ENCODE data around the gene BHMT. TPM values are rescaled to one million over a fixed set of nuclear protein-coding genes. Genes with fewer than 3 reads are reported as not detected.

The BHMT gene
- total and polyA plus RNA-seq, 9 of the 15 experiments (the other 6 are each of a cell fraction or from before 2014, with no cell fraction given) = not detected

DNA sequence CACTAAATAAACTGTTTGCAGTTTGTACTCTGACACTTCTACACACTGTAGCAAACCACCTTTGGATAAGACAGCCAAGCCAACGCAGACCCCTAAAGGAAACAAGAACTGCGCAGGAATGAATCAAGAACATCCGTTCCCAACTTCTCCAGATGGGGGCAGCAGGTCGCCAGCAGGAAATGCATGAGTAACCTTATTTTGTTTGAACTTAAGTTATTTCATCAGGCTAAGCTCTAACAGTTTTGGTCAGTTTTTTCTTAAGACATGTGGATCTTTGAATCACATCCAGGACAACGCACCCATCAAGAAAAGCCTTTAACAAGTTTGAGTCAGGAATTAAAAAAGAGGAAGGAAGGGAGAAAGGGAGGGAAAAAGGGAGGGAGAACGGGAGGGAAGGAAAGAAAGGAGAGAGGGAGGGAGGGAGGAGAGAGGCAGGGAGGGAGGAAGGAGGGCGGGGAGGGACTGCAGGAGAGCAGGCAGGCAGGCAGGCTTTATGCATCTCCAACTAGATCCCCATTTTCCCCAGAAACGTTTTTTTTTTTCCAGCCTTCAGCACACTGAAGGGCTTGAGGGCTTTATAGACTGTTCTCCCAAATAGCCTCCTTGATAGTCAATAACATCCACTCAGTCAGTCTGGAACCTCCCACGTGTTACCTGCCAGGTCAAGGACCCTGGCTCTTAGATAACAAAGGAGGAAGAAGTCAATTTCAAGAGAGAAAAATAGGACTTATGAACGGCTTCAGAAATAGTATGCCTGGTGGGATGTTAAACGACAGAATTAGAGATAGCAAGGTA, 22.2 kb downstream of the BHMT start (continued):
- TF ChIP-seq, protein P1, sequence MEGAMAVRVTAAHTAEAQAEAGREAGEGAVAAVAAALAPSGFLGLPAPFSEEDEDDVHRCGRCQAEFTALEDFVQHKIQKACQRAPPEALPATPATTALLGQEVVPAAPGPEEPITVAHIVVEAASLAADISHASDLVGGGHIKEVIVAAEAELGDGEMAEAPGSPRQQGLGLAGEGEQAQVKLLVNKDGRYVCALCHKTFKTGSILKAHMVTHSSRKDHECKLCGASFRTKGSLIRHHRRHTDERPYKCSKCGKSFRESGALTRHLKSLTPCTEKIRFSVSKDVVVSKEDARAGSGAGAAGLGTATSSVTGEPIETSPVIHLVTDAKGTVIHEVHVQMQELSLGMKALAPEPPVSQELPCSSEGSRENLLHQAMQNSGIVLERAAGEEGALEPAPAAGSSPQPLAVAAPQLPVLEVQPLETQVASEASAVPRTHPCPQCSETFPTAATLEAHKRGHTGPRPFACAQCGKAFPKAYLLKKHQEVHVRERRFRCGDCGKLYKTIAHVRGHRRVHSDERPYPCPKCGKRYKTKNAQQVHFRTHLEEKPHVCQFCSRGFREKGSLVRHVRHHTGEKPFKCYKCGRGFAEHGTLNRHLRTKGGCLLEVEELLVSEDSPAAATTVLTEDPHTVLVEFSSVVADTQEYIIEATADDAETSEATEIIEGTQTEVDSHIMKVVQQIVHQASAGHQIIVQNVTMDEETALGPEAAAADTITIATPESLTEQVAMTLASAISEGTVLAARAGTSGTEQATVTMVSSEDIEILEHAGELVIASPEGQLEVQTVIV (CRISPR knock-in tag; IDR thresholded peaks at IDR 0.05; ENCODE audit: borderline replicate concordance) = no peak
- TF ChIP-seq ARNT (IDR thresholded peaks at IDR 0.05) = peak in 1 of 2 experiments; percentile 66; a peak in 2 of 4 replicates
- TF ChIP-seq SIN3A (IDR thresholded peaks at IDR 0.05; ENCODE audit: borderline replicate concordance in 2 of 2, control insufficient read depth in 1 of 2, low read depth in 2 of 2, low read length in 2 of 2) = no peak
- no peak for TF ChIP-seq ZNF347 (CRISPR knock-in tag; IDR thresholded peaks at IDR 0.05; ENCODE audit: low read depth)
- TF ChIP-seq, protein P2, sequence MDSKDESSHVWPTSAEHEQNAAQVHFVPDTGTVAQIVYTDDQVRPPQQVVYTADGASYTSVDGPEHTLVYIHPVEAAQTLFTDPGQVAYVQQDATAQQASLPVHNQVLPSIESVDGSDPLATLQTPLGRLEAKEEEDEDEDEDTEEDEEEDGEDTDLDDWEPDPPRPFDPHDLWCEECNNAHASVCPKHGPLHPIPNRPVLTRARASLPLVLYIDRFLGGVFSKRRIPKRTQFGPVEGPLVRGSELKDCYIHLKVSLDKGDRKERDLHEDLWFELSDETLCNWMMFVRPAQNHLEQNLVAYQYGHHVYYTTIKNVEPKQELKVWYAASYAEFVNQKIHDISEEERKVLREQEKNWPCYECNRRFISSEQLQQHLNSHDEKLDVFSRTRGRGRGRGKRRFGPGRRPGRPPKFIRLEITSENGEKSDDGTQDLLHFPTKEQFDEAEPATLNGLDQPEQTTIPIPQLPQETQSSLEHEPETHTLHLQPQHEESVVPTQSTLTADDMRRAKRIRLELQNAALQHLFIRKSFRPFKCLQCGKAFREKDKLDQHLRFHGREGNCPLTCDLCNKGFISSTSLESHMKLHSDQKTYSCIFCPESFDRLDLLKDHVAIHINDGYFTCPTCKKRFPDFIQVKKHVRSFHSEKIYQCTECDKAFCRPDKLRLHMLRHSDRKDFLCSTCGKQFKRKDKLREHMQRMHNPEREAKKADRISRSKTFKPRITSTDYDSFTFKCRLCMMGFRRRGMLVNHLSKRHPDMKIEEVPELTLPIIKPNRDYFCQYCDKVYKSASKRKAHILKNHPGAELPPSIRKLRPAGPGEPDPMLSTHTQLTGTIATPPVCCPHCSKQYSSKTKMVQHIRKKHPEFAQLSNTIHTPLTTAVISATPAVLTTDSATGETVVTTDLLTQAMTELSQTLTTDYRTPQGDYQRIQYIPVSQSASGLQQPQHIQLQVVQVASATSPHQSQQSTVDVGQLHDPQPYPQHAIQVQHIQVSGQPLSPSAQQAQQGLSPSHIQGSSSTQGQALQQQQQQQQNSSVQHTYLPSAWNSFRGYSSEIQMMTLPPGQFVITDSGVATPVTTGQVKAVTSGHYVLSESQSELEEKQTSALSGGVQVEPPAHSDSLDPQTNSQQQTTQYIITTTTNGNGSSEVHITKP (IDR thresholded peaks at IDR 0.05; ENCODE audit: partially characterized antibody) = peak; percentile 24
- no peak for TF ChIP-seq TBP (optimal IDR thresholded peaks at IDR 0.05; ENCODE audit: low read depth, low read length)
- peak; percentile 53; the same call in 1 of the 2 replicates for TF ChIP-seq FOXM1 (IDR thresholded peaks at IDR 0.05; ENCODE audit: low read depth)
- no peak for TF ChIP-seq FOXM1 (CRISPR knock-in tag; IDR thresholded peaks at IDR 0.05; ENCODE audit: low read depth)
- TF ChIP-seq, protein P3, sequence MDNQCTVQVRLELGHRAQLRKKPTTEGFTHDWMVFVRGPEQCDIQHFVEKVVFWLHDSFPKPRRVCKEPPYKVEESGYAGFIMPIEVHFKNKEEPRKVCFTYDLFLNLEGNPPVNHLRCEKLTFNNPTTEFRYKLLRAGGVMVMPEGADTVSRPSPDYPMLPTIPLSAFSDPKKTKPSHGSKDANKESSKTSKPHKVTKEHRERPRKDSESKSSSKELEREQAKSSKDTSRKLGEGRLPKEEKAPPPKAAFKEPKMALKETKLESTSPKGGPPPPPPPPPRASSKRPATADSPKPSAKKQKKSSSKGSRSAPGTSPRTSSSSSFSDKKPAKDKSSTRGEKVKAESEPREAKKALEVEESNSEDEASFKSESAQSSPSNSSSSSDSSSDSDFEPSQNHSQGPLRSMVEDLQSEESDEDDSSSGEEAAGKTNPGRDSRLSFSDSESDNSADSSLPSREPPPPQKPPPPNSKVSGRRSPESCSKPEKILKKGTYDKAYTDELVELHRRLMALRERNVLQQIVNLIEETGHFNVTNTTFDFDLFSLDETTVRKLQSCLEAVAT (IDR thresholded peaks at IDR 0.05) = peak; percentile 50 to 77; a peak in 1 of 4 replicates
- TF ChIP-seq ZNF263 (CRISPR knock-in tag; IDR thresholded peaks at IDR 0.05; ENCODE audit: borderline replicate concordance) = peak; percentile 25; the same call in 1 of the 2 replicates
- no peak for TF ChIP-seq KDM4B (IDR thresholded peaks at IDR 0.05; ENCODE audit: borderline replicate concordance in 2 of 2, low read depth in 1 of 2)
- TF ChIP-seq YY1 (IDR thresholded peaks at IDR 0.05; ENCODE audit: borderline replicate concordance in 1 of 3, control insufficient read depth in 1 of 3, extremely low read depth in 1 of 3, insufficient read depth in 3 of 3, insufficient read length in 1 of 3, insufficient replicate concordance in 2 of 3, low read depth in 1 of 3, low read length in 2 of 3) = no peak
- TF ChIP-seq, protein P4, sequence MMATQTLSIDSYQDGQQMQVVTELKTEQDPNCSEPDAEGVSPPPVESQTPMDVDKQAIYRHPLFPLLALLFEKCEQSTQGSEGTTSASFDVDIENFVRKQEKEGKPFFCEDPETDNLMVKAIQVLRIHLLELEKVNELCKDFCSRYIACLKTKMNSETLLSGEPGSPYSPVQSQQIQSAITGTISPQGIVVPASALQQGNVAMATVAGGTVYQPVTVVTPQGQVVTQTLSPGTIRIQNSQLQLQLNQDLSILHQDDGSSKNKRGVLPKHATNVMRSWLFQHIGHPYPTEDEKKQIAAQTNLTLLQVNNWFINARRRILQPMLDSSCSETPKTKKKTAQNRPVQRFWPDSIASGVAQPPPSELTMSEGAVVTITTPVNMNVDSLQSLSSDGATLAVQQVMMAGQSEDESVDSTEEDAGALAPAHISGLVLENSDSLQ (IDR thresholded peaks at IDR 0.05) = no peak
- no peak for TF ChIP-seq DMBX1 (CRISPR knock-in tag; IDR thresholded peaks at IDR 0.05; ENCODE audit: borderline replicate concordance)
